OCI-LY7 (cell line): ENCODE measurements around the gene NFE2L3.

Source experiments
- CTCF ChIP-seq: fragments of 200-600 bp; sonication (generic); conservative IDR thresholded peaks from 2 replicates; pipeline ENCODE4 v1.5.1; 2014; ENCODE audit warnings: mild to moderate bottlenecking, antibody characterized with exemption, low read length, moderate library complexity, mixed read lengths
- EZH2phosphoT487 ChIP-seq: fragments of 200-600 bp; sonication (generic); IDR thresholded peaks from 2 replicates; pipeline ENCODE4 v1.6.1; 2018; ENCODE audit warnings: low read depth, borderline replicate concordance, mild to moderate bottlenecking, mixed run types, antibody characterized with exemption, low read length, moderate library complexity, mixed read lengths

GRCh38 chr7:26208040-26208439 is 56.0 kb downstream of the NFE2L3 start:
- TF ChIP-seq CTCF (no peak), EZH2phosphoT487 (no peak)
